H9 (cell line): ENCODE data around the gene GRK3. TPM values are rescaled to one million over a fixed set of nuclear protein-coding genes. Genes with fewer than 3 reads are reported as not detected.

ENCODE experiments used
- DNase-seq: peaks from one replicate; pipeline ENCODE4 v3.0.0-alpha.2; 2017
- H2AFZ ChIP-seq: one replicate; pipeline ENCODE4 v1.6.1; 2013; ENCODE audit warnings: mild to moderate bottlenecking, low read length, control low read depth, moderate library complexity
- H2AK5ac ChIP-seq: 2 replicates; pipeline ENCODE4 v1.6.1; 2013; ENCODE audit warnings: low read length, control low read depth, mixed read lengths; ENCODE audit not compliant: insufficient read length
- H2BK120ac ChIP-seq: one replicate; pipeline ENCODE4 v1.6.1; 2013; ENCODE audit warnings: low read depth, mild to moderate bottlenecking, low read length, control low read depth, inconsistent platforms; ENCODE audit not compliant: poor library complexity, severe bottlenecking
- H2BK12ac ChIP-seq: 2 replicates; pipeline ENCODE4 v1.6.1; 2013; ENCODE audit warnings: low read length, control low read depth, mixed read lengths, low read depth; ENCODE audit not compliant: insufficient read length
- H2BK15ac ChIP-seq: 2 replicates; pipeline ENCODE4 v1.6.1; 2013; ENCODE audit warnings: low read depth, low read length, control low read depth
- H2BK20ac ChIP-seq: one replicate; pipeline ENCODE4 v1.6.1; 2013; ENCODE audit warnings: low read depth, mild to moderate bottlenecking, low read length, control low read depth, inconsistent platforms; ENCODE audit not compliant: poor library complexity, severe bottlenecking
- H2BK5ac ChIP-seq: 2 replicates; pipeline ENCODE4 v1.6.1; 2013; ENCODE audit warnings: low read length, control low read depth, mixed read lengths; ENCODE audit not compliant: insufficient read length
- H3K14ac ChIP-seq: 2 replicates; pipeline ENCODE4 v1.6.1; 2013; ENCODE audit warnings: low read length, control low read depth; ENCODE audit not compliant: insufficient read depth
- H3K18ac ChIP-seq: 2 replicates; pipeline ENCODE4 v1.6.1; 2013; ENCODE audit warnings: low read depth, mild to moderate bottlenecking, mixed read lengths, low read length, control low read depth; ENCODE audit not compliant: insufficient read length
- H3K23ac ChIP-seq: 2 replicates; pipeline ENCODE4 v1.6.1; 2013; ENCODE audit warnings: low read length, control low read depth, mixed read lengths, low read depth; ENCODE audit not compliant: insufficient read length
- H3K23me2 ChIP-seq: 2 replicates; pipeline ENCODE4 v1.6.1; 2013; ENCODE audit warnings: low read depth, mild to moderate bottlenecking, mixed read lengths, low read length, control low read depth; ENCODE audit not compliant: insufficient read length, poor library complexity, severe bottlenecking
- H3K27ac ChIP-seq: 2 replicates; pipeline ENCODE4 v1.5.1; 2013; ENCODE audit warnings: low read length, control low read depth, mixed read lengths, low read depth; ENCODE audit not compliant: insufficient read length
- H3K27me3 ChIP-seq: 2 replicates; pipeline ENCODE4 v1.6.1; 2013; ENCODE audit warnings: low read length, control low read depth, inconsistent platforms; ENCODE audit not compliant: insufficient read depth
- H3K4ac ChIP-seq: 2 replicates; pipeline ENCODE4 v1.6.1; 2013; ENCODE audit warnings: low read depth, mild to moderate bottlenecking, control low read depth, inconsistent platforms, low read length, moderate library complexity
- H3K4me1 ChIP-seq: 2 replicates; pipeline ENCODE4 v1.6.1; 2013; ENCODE audit warnings: low read length, control low read depth, inconsistent platforms; ENCODE audit not compliant: insufficient read depth
- H3K4me2 ChIP-seq: 2 replicates; pipeline ENCODE4 v1.6.1; 2013; ENCODE audit warnings: low read length, control low read depth, mixed read lengths; ENCODE audit not compliant: insufficient read length, insufficient read depth
- H3K56ac ChIP-seq: 2 replicates; pipeline ENCODE4 v1.6.1; 2013; ENCODE audit warnings: low read depth, mild to moderate bottlenecking, mixed read lengths, low read length, control low read depth; ENCODE audit not compliant: insufficient read length
- H3K79me1 ChIP-seq: 2 replicates; pipeline ENCODE4 v1.6.1; 2013; ENCODE audit warnings: low read depth, mild to moderate bottlenecking, moderate library complexity, low read length, control low read depth, inconsistent platforms; ENCODE audit not compliant: insufficient read depth, poor library complexity, severe bottlenecking
- H3K79me2 ChIP-seq: 2 replicates; pipeline ENCODE4 v1.6.1; 2013; ENCODE audit warnings: low read length, control low read depth, inconsistent platforms; ENCODE audit not compliant: insufficient read depth
- H3K9ac ChIP-seq: 2 replicates; pipeline ENCODE4 v1.6.1; 2013; ENCODE audit warnings: low read length, control low read depth, mixed read lengths; ENCODE audit not compliant: insufficient read length; ENCODE audit errors: extremely low read depth
- H3K9me3 ChIP-seq: one replicate; pipeline ENCODE4 v1.6.1; 2013; ENCODE audit warnings: low read depth, low read length, inconsistent platforms; ENCODE audit not compliant: control insufficient read depth
- H3T11ph ChIP-seq: one replicate; pipeline ENCODE4 v1.6.1; 2013; ENCODE audit warnings: mild to moderate bottlenecking, low read length, control low read depth, inconsistent platforms
- H4K20me1 ChIP-seq: one replicate; pipeline ENCODE4 v1.6.1; 2013; ENCODE audit not compliant: control insufficient read depth, insufficient read length, insufficient read depth
- H4K5ac ChIP-seq: 2 replicates; pipeline ENCODE4 v1.6.1; 2013; ENCODE audit warnings: low read depth, mild to moderate bottlenecking, mixed read lengths, low read length, control low read depth; ENCODE audit not compliant: insufficient read length
- H4K8ac ChIP-seq: replicated peaks from 2 replicates; pipeline ENCODE4 v1.6.1; 2013; ENCODE audit warnings: low read length, control low read depth, mixed read lengths, low read depth; ENCODE audit not compliant: insufficient read length
- H4K91ac ChIP-seq: 2 replicates; pipeline ENCODE4 v1.6.1; 2013; ENCODE audit warnings: low read depth, mild to moderate bottlenecking, moderate library complexity, mixed read lengths, low read length, control low read depth; ENCODE audit not compliant: insufficient read length
- H3K27ac Mint-ChIP-seq, 3 experiments: 2 replicates in 2 of 3; 3 replicates in 1 of 3; pipeline ENCODE4 v1.8.0; 2020 to 2021; ENCODE audit warnings: mixed read lengths in 3 of 3, mild to moderate bottlenecking in 1 of 3, moderate library complexity in 1 of 3
- H3K27me3 Mint-ChIP-seq: 2 replicates; pipeline ENCODE4 v1.8.0; 2021; ENCODE audit warnings: low read depth, mild to moderate bottlenecking, moderate library complexity, mixed read lengths
- H3K36me3 Mint-ChIP-seq, 3 experiments: 2 replicates in 2 of 3; 3 replicates in 1 of 3; pipeline ENCODE4 v1.8.0; 2020 to 2021; ENCODE audit warnings: low read depth in 3 of 3, mixed read lengths in 3 of 3; ENCODE audit not compliant: insufficient read depth in 1 of 3
- H3K4me1 Mint-ChIP-seq, 2 experiments: 2 replicates each; pipeline ENCODE4 v1.8.0; 2020; ENCODE audit warnings: mixed read lengths in 2 of 2
- H3K4me3 Mint-ChIP-seq, 2 experiments: 2 replicates in 1 of 2; 3 replicates in 1 of 2; pipeline ENCODE4 v1.8.0; 2020 to 2021; ENCODE audit warnings: mild to moderate bottlenecking in 2 of 2, mixed read lengths in 2 of 2, moderate library complexity in 1 of 2
- H3K9me3 Mint-ChIP-seq, 2 experiments: 2 replicates in 1 of 2; 3 replicates in 1 of 2; pipeline ENCODE4 v1.8.0; 2020; ENCODE audit warnings: mild to moderate bottlenecking in 2 of 2, mixed read lengths in 2 of 2, moderate library complexity in 1 of 2
- WGBS: extraction: QIAGEN DNeasy Blood & Tissue Kit; methylation state at CpG from one replicate; pipeline ENCODE4 v1.1.7; 2013; ENCODE audit warnings: missing lambda C conversion rate, low lambda C conversion rate, mixed read lengths; ENCODE audit not compliant: insufficient read length; ENCODE audit errors: extremely low coverage; 5-methylcytosine and 5-hydroxymethylcytosine counted together
- total RNA-seq: library from RNA; stranded (reverse); gene quantifications from 2 replicates; pipeline ENCODE4 v1.2.1, GENCODE V29; 2021
- TF ChIP-seq, protein P1 (sequence below): fragments of 200-600 bp; sonication (generic); conservative IDR thresholded peaks from 3 replicates; pipeline ENCODE4 v1.8.0; 2021; ENCODE audit warnings: antibody characterized with exemption, mild to moderate bottlenecking

The GRK3 gene
- total RNA-seq, 1 experiment from 2014 or later = 23.9 TPM

DNA sequence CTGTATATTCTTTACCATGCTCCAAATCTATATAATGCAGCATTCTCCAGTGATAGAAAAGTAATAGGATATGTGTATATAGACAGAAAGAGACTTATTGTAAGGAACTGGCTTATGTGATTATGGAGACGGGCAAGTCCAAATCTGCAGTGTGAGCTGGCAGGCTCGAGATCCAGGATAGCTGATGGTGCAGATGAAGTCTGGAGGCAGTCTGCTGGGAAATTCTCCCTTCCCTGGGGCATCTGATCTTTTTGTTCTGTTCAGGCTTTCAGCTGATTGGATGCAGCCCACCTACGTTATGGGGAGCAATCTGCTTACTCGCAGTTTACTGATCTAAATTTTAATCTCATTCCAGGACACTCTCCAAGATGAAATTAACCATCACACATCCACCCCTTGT lies 73.2 kb downstream of the GRK3 start:
- Histone ChIP-seq H3K23me2 (no peaks in the 10 kb centered on the region), H3K56ac (no peak overlapping the region), H3K9ac (no peak overlapping the region), H4K91ac (no peak overlapping the region), H3K27me3 (no peaks in the 10 kb centered on the region), H4K8ac (no peak overlapping the region), H2BK120ac (no peak overlapping the region), H3K79me2 (no peaks in the 10 kb centered on the region), H2BK12ac (no peak overlapping the region), H2BK20ac (no peak overlapping the region), H2AFZ (no peak overlapping the region), H3K9me3 (no peaks in the 10 kb centered on the region), H4K5ac (no peak overlapping the region), H3K27ac (no peak overlapping the region), H4K20me1 (no peaks in the 10 kb centered on the region), H3K4me2 (no peak overlapping the region), H3K23ac (no peak overlapping the region), H2BK15ac (no peak overlapping the region), H3K79me1 (no peaks in the 10 kb centered on the region), H3K4me1 (no peaks in the 10 kb centered on the region; the same call in 1 of the 2 replicates), H3T11ph (no peak overlapping the region), H2AK5ac (no peak overlapping the region), H3K4ac (no peak overlapping the region), H2BK5ac (no peak overlapping the region), H3K14ac (no peak overlapping the region), H3K18ac (no peak overlapping the region)
- WGBS = no CpG with 5 or more reads among the region's 4 CpGs
- TF ChIP-seq, protein P1, sequence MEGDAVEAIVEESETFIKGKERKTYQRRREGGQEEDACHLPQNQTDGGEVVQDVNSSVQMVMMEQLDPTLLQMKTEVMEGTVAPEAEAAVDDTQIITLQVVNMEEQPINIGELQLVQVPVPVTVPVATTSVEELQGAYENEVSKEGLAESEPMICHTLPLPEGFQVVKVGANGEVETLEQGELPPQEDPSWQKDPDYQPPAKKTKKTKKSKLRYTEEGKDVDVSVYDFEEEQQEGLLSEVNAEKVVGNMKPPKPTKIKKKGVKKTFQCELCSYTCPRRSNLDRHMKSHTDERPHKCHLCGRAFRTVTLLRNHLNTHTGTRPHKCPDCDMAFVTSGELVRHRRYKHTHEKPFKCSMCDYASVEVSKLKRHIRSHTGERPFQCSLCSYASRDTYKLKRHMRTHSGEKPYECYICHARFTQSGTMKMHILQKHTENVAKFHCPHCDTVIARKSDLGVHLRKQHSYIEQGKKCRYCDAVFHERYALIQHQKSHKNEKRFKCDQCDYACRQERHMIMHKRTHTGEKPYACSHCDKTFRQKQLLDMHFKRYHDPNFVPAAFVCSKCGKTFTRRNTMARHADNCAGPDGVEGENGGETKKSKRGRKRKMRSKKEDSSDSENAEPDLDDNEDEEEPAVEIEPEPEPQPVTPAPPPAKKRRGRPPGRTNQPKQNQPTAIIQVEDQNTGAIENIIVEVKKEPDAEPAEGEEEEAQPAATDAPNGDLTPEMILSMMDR = no peak
- H3K27me3 Mint-ChIP-seq = no peaks in the 10 kb centered on the region
- no peak overlapping the region for H3K27ac Mint-ChIP-seq
- peaks cover 7 to 15% of the 10 kb centered on the region in 2 experiments for H3K4me1 Mint-ChIP-seq
- H3K36me3 Mint-ChIP-seq = peaks cover 16 to 27% (median 19%) of the 10 kb centered on the region in 3 experiments
- H3K9me3 Mint-ChIP-seq = peaks cover 0 to 11% of the 10 kb centered on the region in 2 experiments; a peak in 3 of 5 replicates
- DNase-seq = no peak
- no peak overlapping the region for H3K4me3 Mint-ChIP-seq
